Medulla oblongata (tissue), 1 donor: ENCODE measurements around the gene SLC22A7.
A peak's percentile ranks its signal among the peaks of the same experiment; 100 is the strongest.

Experiments used
- DNase-seq: peaks from one replicate; pipeline ENCODE4 v3.0.0-alpha.2; 2015; ENCODE audit errors: extremely low spot score

Gene SLC22A7

DNA sequence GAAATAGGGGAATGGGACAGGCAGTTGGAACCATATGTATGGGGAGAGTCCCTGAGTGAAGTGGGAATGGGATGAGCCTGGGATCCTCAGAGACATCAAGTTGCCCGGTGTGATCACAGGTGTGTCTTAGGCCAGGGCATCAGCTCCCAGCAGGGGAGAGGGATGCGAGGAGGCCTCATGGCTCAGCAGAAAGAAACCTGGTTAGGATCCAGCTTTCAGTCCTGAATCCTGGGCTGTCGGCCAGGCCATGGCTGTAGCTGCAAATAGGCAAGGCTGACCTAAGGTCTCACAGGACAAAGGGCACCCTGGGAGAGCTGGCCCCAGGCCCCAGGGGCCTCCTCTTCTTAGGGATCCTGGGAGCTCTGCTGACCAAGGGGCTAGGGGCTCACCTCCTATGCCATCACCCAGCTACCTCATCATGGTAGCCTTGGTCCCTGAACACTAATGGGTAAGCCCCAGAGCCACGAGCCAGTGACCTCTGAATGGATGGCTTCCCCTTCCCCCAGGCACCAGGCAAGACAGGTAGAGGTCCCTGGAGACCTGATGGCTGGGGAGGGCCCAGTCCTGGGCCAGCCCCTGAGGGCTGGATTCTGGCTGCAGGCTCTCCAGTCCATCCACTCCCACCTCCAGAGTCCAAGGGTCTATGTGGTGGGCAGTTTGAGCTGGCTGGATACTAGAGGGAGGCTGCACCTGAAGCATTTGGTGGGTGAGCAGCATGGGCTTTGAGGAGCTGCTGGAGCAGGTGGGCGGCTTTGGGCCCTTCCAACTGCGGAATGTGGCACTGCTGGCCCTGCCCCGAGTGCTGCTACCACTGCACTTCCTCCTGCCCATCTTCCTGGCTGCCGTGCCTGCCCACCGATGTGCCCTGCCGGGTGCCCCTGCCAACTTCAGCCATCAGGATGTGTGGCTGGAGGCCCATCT lies at the start of gene SLC22A7:
Gene SLC22A7, plus strand, starts transcription at position 617 of the 921 bp plus-strand sequence. Its CDS starts 99 bp downstream, at position 716.
- peak; percentile 46 for DNase-seq

DNA sequence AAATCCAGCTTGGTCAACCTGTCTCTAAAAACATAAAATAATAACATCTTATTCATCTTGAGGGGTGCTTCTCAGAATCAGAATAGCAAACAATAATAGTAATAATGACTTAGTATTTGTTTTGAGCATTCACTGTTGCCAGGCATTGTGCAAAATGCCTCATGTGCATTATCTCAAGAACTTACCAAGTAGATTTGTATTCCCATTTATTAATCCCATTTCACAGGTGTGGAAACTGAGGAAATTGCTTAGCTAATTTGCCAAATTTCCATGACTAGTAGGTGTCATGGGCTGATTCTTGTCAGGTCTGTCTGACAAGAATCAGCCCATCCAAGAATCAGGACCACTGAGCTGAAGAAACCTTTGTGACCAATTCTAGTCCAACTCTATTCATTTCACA lies 49.3 kb upstream of the SLC22A7 start:
- no peak for DNase-seq

GRCh38 chr6:43250992-43251373 lies 47.1 kb upstream of the SLC22A7 start:
- no peak for DNase-seq

- DNase-seq: no peak
Measured at GRCh38 chr6:43253401-43253800, 44.7 kb upstream of the SLC22A7 start.

GRCh38 chr6:43254138-43254817 lies 43.8 kb upstream of the SLC22A7 start:
- no peak for DNase-seq

GRCh38 chr6:43254846-43255245 lies 43.2 kb upstream of the SLC22A7 start:
- DNase-seq: no peak

- no peak for DNase-seq
Measured at GRCh38 chr6:43255408-43256054, 42.5 kb upstream of the SLC22A7 start.

DNA sequence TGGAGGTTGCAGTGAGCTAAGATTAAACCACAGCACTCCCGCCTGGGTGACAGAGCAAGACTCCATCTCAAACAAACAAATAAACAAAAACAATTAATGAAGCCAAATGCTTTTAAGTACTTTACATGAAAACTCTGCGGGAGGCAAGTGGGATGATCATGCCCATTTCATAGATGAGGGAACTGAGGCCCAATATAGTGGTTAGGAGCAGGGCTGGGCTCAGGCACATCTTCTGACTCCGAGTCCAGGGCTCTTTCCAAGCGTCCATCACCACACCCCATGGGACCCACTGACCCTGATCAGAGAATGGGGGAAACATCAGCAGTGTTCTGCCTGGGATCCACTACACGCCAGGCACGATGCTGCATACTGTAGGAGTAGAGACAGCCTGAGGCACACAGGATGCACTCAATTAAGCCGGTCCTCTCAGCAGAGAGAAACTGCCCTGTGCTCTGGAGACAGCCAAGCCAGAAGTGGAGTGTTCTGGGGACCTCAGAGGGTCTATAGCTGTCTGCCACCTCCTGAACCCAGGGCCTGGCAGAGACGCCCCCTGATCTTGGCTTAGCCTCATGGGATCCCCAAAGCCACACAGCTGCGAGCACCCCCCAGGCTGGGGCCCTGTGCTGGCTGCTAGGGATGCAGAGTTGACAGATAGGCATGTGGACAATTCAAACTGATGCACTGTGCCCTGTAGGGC lies 41.2 kb upstream of the SLC22A7 start:
- DNase-seq: no peak

DNA sequence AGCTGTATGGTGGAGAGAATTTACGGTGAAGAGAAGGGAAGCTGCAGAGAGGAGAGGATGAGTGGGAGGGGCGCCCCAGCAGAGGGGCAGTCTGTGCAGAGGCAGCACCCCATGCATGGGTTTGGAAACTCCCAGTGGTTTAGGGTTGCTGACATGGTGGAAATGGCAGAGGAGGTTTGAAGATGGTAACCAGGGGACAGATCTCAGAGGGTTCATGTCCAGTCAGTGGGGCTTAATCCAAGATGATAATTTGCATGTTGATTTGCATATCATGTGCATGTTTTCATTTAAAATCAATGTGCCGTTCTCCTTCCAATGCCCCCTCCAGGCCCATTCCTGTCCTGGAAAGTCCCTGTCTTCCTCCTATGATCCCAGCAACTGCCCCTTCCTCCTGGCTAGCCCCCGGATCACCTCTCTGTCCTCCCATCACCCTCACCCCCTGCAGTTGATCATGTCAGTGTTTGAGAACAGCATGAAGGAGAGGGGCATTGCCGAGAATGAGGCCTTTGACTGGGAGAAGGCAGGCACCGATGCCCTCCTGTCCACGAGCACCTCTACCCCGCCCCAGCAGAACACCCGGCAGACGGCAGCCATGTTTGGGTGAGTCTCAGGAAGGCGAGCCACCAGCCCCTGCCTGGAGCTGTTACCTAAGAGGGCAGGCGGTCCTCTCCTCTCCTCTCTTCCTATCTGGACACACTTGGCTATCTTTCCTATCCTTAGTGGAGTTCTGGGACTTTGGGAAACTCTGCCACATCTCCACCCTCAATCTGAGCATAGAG lies 40.5 kb upstream of the SLC22A7 start:
- no peak for DNase-seq

GRCh38 chr6:43258180-43258579 lies 39.9 kb upstream of the SLC22A7 start:
- DNase-seq: no peak

GRCh38 chr6:43258807-43259686 lies 39.0 kb upstream of the SLC22A7 start:
- no peak for DNase-seq

GRCh38 chr6:43260791-43261190 lies 37.3 kb upstream of the SLC22A7 start:
- no peak for DNase-seq

DNA sequence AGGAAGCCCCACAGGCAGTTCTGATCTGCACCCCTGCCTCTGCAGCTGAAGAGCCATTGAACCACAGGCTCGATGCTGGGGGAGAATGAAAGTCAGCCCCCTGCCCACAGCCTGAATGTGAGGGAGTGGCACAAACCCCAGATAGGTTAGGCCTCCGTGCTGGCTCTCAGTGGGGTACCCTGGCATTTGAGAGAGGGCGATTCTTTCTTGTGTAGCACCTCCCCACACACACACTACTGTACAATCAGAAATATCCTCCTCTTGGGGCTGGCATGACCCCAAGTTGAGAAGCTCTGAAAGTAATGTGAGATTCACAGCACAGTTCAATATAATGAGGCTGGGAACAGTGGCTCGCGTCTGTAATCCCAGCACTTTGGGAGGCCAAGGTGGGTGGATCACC lies 36.9 kb upstream of the SLC22A7 start:
- no peak for DNase-seq

GRCh38 chr6:43262000-43262779 lies 35.9 kb upstream of the SLC22A7 start:
- no peak for DNase-seq

GRCh38 chr6:43262780-43263313 lies 35.2 kb upstream of the SLC22A7 start:
- no peak for DNase-seq

GRCh38 chr6:43263314-43264178 lies 34.5 kb upstream of the SLC22A7 start:
- peak; percentile 65 for DNase-seq

GRCh38 chr6:43264599-43265145 lies 33.4 kb upstream of the SLC22A7 start:
- no peak for DNase-seq

DNA sequence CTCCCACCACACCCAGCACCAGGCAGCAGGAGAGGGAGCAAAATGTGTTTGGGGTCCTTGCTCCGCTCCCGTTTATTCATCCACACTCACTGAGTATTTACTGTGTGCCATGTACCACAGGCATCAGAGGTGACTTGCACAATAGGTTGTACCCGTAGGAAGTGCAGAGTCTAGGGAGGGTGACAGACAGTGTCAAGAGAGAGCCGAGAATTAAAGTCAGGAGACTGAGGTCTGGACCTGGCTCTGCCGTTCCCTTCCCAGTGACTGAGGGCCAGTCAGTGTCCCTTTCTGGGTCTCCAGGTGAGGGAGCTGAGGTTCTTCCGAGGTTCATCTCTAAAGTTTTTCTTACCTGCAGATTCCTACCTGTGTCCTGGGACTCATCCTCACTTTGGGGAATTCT lies 32.5 kb upstream of the SLC22A7 start:
- DNase-seq: no peak
